ENCODE measurements around the gene PTGDR.
A peak's percentile ranks its signal among the peaks of the same experiment; 100 is the strongest.

Gene PTGDR

GRCh38 chr14:52268279-52269061 is 972 bp downstream of the PTGDR start:
- peak; percentile 18 for DNase-seq (ENCODE audit: low spot score)
- in situ Hi-C loops (cut with MboI; ENCODE audit: low sequenced_read_pairs, unreplicated experiment): no loop called here
- TF ChIP-seq CTCF (IDR thresholded peaks at IDR 0.05; ENCODE audit: borderline replicate concordance, control extremely low read depth, extremely low read depth, insufficient read depth, missing control alignments): no peak

GRCh38 chr14:52269100-52269499 is 1.6 kb downstream of the PTGDR start:
- in situ Hi-C loops (cut with MboI; ENCODE audit: low sequenced_read_pairs, unreplicated experiment): no loop called here
- TF ChIP-seq CTCF (IDR thresholded peaks at IDR 0.05; ENCODE audit: borderline replicate concordance, control extremely low read depth, extremely low read depth, insufficient read depth, missing control alignments): no peak
- no peak for DNase-seq (ENCODE audit: low spot score)

- DNase-seq (ENCODE audit: low spot score): no peak
- in situ Hi-C loops (cut with MboI; ENCODE audit: low sequenced_read_pairs, unreplicated experiment): no loop called here
- TF ChIP-seq CTCF (IDR thresholded peaks at IDR 0.05; ENCODE audit: borderline replicate concordance, control extremely low read depth, extremely low read depth, insufficient read depth, missing control alignments): no peak
Observed at GRCh38 chr14:52269982-52270381, 2.5 kb downstream of the PTGDR start.

GRCh38 chr14:52271538-52271937 is 4.0 kb downstream of the PTGDR start:
- in situ Hi-C loops (cut with MboI; ENCODE audit: low sequenced_read_pairs, unreplicated experiment): no loop called here
- no peak for TF ChIP-seq CTCF (IDR thresholded peaks at IDR 0.05; ENCODE audit: borderline replicate concordance, control extremely low read depth, extremely low read depth, insufficient read depth, missing control alignments)
- no peak for DNase-seq (ENCODE audit: low spot score)

GRCh38 chr14:52272375-52272774 is 4.9 kb downstream of the PTGDR start:
- peak; percentile 29 for TF ChIP-seq CTCF (IDR thresholded peaks at IDR 0.05; ENCODE audit: borderline replicate concordance, control extremely low read depth, extremely low read depth, insufficient read depth, missing control alignments)
- DNase-seq (ENCODE audit: low spot score): peak; percentile 36
- in situ Hi-C loops (cut with MboI; ENCODE audit: low sequenced_read_pairs, unreplicated experiment): no loop called here

GRCh38 chr14:52275372-52275771 is 7.9 kb downstream of the PTGDR start:
- TF ChIP-seq CTCF (IDR thresholded peaks at IDR 0.05; ENCODE audit: borderline replicate concordance, control extremely low read depth, extremely low read depth, insufficient read depth, missing control alignments): no peak
- in situ Hi-C loops (cut with MboI; ENCODE audit: low sequenced_read_pairs, unreplicated experiment): loop anchor here (25.0 kb wide), 1 partner anchor 687 kb away; the partner anchor contains the start of gene FERMT2
- DNase-seq (ENCODE audit: low spot score): no peak

Measured in GM13976 (cell line).